Subcutaneous abdominal adipose tissue (tissue), 5 donors: Measurements from ENCODE around the gene DIP2C.

Source experiments
- H3K27ac ChIP-seq: one replicate; pipeline ENCODE4 v1.7.0; 2013; ENCODE audit warnings: low read depth, mild to moderate bottlenecking, inconsistent platforms, low read length, moderate library complexity
- H3K27me3 ChIP-seq, 5 donors: one replicate each; pipeline ENCODE4 v1.7.0; 2013; ENCODE audit warnings: low read length in 5 of 5, inconsistent platforms in 1 of 5; ENCODE audit not compliant: control insufficient read depth in 5 of 5, insufficient read depth in 4 of 5
- H3K36me3 ChIP-seq, 5 donors: one replicate each; pipeline ENCODE4 v1.7.0; 2013; ENCODE audit warnings: low read length in 5 of 5; ENCODE audit not compliant: control insufficient read depth in 5 of 5, insufficient read depth in 5 of 5
- H3K4me1 ChIP-seq, 5 donors: one replicate each; pipeline ENCODE4 v1.7.0; 2013; ENCODE audit warnings: low read length in 5 of 5, mild to moderate bottlenecking in 3 of 5, moderate library complexity in 1 of 5; ENCODE audit not compliant: control insufficient read depth in 5 of 5, insufficient read depth in 5 of 5
- H3K4me3 ChIP-seq, 5 donors: one replicate each; pipeline ENCODE4 v1.7.0; 2013; ENCODE audit warnings: low read length in 5 of 5, low read depth in 1 of 5
- H3K9ac ChIP-seq, 5 donors: one replicate each; pipeline ENCODE4 v1.7.0; 2013; ENCODE audit warnings: low read length in 5 of 5, mild to moderate bottlenecking in 4 of 5, moderate library complexity in 3 of 5
- H3K9me3 ChIP-seq, 5 donors: one replicate each; pipeline ENCODE4 v1.7.0; 2013; ENCODE audit warnings: low read length in 5 of 5; ENCODE audit not compliant: control insufficient read depth in 5 of 5
- donor health status: healthy.
- donor health status: healthy.
- donor health status: healthy.
- donor health status: healthy.
- donor health status: healthy.

Gene DIP2C

GRCh38 chr10:563827-564226 is 125.6 kb downstream of the DIP2C start:
- H3K27me3 ChIP-seq = no peaks in the 10 kb centered on the region
- H3K27ac ChIP-seq = no peak overlapping the region
- peaks cover 0 to 13% (median 9%) of the 10 kb centered on the region in 5 donors for H3K9me3 ChIP-seq
- H3K4me3 ChIP-seq = no peak overlapping the region
- H3K36me3 ChIP-seq = no peaks in the 10 kb centered on the region
- peaks cover 0 to 8% (median 4%) of the 10 kb centered on the region in 5 donors for H3K4me1 ChIP-seq
- no peak overlapping the region for H3K9ac ChIP-seq

DNA sequence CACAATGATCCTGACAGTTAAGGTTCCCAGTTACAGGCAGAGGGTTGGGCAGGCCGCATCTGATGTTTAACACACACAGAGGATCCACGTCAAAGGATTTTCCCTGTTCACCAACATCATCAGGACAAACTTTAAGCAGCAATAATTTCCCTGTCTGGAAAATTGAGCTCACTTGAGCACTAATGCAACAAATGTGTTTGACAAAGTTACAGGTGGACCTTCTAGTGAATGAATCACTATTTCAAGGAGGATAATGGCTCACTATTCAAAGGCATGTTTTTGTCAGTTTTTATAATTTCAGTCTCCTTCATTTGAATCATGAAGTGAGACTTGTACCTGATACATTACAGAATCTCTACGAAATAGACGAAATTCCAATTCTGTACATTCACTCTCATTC is 127.3 kb downstream of the DIP2C start:
- Histone ChIP-seq H3K4me1 (peaks cover 0 to 11% (median 6%) of the 10 kb centered on the region in 5 donors), H3K4me3 (no peak overlapping the region), H3K27me3 (no peaks in the 10 kb centered on the region), H3K36me3 (no peaks in the 10 kb centered on the region), H3K9ac (no peak overlapping the region), H3K27ac (no peak overlapping the region), H3K9me3 (peaks cover 0 to 13% (median 9%) of the 10 kb centered on the region in 5 donors)

DNA sequence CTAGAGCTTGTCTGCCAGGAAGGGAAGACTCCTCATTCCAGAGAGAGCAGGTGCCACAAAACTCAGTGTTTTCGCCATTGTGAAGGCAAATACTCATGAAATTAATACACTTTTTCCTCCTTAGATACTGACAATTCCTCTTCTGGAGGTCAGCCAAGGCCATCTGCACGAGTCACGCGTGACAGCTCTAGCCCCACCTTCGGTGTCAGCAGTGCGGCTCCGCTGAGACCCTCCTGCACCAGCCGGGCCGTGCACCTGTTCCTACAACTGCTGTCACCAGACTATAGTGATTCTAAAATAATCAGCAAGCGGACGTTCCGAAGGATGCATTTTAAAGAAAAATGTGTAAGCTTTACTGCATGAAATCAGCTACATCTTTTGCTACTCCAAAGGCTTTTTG is 127.7 kb downstream of the DIP2C start:
- Histone ChIP-seq H3K36me3 (no peaks in the 10 kb centered on the region), H3K4me1 (peaks cover 0 to 15% (median 9%) of the 10 kb centered on the region in 5 donors), H3K27me3 (no peaks in the 10 kb centered on the region), H3K4me3 (no peak overlapping the region), H3K9ac (no peak overlapping the region), H3K9me3 (peaks cover 0 to 13% (median 9%) of the 10 kb centered on the region in 5 donors), H3K27ac (no peak overlapping the region)

DNA sequence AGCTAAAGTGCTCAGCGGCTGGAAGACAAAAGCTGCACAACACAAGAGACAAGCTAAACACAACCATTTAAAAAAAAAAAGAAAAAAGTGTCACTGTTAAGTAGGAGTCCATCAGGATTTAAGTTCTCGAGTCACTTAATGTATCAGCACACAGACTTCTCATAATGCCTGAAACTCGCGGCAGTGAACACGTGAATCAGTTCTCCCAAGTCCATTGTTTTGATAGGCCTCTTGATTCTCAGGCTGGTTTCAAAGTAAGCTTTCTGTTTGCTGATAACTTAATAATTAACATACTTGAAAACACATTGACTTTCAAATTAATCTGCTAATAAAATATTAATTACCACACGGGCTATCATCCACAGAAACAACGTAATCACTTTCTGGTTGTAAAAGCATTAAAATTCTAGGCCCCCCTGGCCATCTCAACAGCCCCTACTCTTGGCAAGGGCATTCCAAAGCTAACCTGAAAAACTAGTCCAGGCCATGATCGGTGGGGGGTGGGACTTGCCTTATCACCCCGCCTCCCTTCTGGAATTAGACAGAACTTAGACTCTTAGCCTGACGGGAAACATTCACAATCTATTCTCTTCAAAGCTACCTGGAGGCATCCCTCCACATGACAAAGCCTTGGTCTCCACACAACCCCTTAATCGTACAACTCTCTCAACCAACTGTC is 129.0 kb downstream of the DIP2C start:
- H3K27ac ChIP-seq = no peak overlapping the region
- no peak overlapping the region for H3K9ac ChIP-seq

DNA sequence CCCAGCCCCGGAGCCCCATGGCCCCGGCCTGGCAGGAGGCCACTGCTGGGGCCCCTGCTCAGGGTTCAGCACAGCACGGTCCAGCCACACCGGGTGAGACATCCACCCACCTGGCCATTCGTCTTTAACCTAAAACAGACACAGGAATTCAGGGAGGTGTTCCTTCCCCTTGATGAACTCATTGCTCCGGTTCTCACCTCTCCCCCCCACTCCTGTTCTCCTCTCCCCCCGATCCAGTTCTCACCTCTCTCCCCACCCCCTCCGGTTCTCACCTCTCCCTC is 129.8 kb downstream of the DIP2C start:
- H3K27me3 ChIP-seq = no peaks in the 10 kb centered on the region
- peaks cover 0 to 13% (median 9%) of the 10 kb centered on the region in 5 donors for H3K9me3 ChIP-seq
- H3K4me3 ChIP-seq = no peak overlapping the region
- no peak overlapping the region for H3K9ac ChIP-seq
- no peak overlapping the region for H3K27ac ChIP-seq
- no peaks in the 10 kb centered on the region for H3K36me3 ChIP-seq
- peaks cover 0 to 25% (median 11%) of the 10 kb centered on the region in 5 donors for H3K4me1 ChIP-seq

More for the DNA sequence above, 129.0 kb downstream of the DIP2C start:
- Histone ChIP-seq H3K27me3 (no peaks in the 10 kb centered on the region), H3K9me3 (peaks cover 0 to 13% (median 9%) of the 10 kb centered on the region in 5 donors), H3K4me3 (no peak overlapping the region), H3K36me3 (no peaks in the 10 kb centered on the region), H3K4me1 (peaks cover 0 to 22% (median 11%) of the 10 kb centered on the region in 5 donors)

GRCh38 chr10:558891-559766 is 130.3 kb downstream of the DIP2C start:
- Histone ChIP-seq H3K36me3 (no peaks in the 10 kb centered on the region), H3K9me3 (peaks cover 0 to 8% (median 6%) of the 10 kb centered on the region in 5 donors), H3K4me3 (no peak overlapping the region), H3K4me1 (peaks cover 0 to 30% (median 11%) of the 10 kb centered on the region in 5 donors), H3K9ac (no peak overlapping the region), H3K27ac (no peak overlapping the region), H3K27me3 (no peaks in the 10 kb centered on the region)

DNA sequence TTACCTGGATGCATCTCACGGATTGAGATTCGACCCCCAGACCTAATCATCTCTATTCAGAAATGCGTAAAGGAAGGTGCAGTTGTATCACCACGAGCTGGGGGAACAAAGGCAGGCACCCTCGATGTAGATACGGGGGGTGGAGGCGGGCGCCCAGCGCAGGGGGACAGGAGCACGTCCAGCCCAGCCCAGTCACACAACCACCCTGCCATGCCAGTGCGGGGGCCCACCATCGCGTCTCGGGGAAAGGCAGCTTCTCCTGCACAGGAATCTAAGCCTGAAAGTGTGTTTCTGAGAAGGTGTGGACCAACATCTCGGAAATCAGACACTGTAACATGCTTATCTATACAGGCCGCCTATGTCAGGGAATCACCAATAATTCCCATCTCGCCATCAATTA is 131.1 kb downstream of the DIP2C start:
- Histone ChIP-seq H3K9ac (no peak overlapping the region), H3K9me3 (peaks cover 0 to 1% (median 0%) of the 10 kb centered on the region in 5 donors), H3K4me1 (peaks cover 0 to 30% (median 11%) of the 10 kb centered on the region in 5 donors)

DNA sequence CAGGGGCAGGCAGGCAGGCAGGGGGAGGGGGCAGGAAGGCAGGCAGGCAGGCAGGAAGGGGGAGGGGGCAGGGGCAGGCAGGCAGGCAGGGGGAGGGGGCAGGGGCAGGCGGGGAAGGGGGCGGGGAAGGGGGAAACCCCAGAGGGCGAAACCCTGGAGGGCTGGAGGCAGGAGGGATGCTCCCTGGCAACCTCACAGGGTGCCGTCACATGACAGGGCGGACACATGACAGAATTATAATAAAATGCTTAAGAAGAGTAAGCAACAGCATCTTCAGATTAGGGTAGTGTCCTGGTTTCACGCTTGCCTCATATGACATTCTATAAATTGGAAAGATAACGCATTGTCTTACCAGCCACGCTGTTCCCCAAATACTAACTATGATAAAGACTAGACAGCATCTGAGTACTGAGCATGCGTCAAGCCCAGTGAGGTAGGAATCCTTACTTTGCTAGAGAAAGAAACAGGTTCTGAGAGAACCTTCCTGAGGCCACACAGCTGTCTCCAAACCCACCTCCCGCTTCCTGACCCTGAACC is 131.6 kb downstream of the DIP2C start:
- Histone ChIP-seq H3K9me3 (no peaks in the 10 kb centered on the region), H3K27me3 (no peaks in the 10 kb centered on the region), H3K27ac (no peak overlapping the region), H3K36me3 (no peaks in the 10 kb centered on the region), H3K4me3 (no peak overlapping the region), H3K9ac (no peak overlapping the region), H3K4me1 (peaks cover 0 to 30% (median 11%) of the 10 kb centered on the region in 5 donors)

More for the DNA sequence above, 131.1 kb downstream of the DIP2C start:
- no peak overlapping the region for H3K27ac ChIP-seq
- no peak overlapping the region for H3K4me3 ChIP-seq
- no peaks in the 10 kb centered on the region for H3K27me3 ChIP-seq
- H3K36me3 ChIP-seq = no peaks in the 10 kb centered on the region

- peaks cover 0 to 30% (median 11%) of the 10 kb centered on the region in 5 donors for H3K4me1 ChIP-seq
- H3K36me3 ChIP-seq = no peaks in the 10 kb centered on the region
Observed at GRCh38 chr10:556971-557637, 132.4 kb downstream of the DIP2C start.

More at GRCh38 chr10:556971-557637, 132.4 kb downstream of the DIP2C start:
- Histone ChIP-seq H3K27ac (no peak overlapping the region), H3K9ac (no peak overlapping the region), H3K4me3 (no peak overlapping the region), H3K9me3 (no peaks in the 10 kb centered on the region), H3K27me3 (no peaks in the 10 kb centered on the region)
